ENCODE results near the gene FSIP1.

- TF ChIP-seq CTCF (IDR thresholded peaks at IDR 0.05) (no peak), POLR2A (IDR thresholded peaks at IDR 0.05) (no peak)
Observed at GRCh38 chr15:39789736-39790135, 7.1 kb upstream of the FSIP1 start.

All from lower leg skin (tissue), 3 donors.